Adrenal gland (tissue), 12 donors: ENCODE data around the gene SEC24D. TPM values are rescaled to one million over a fixed set of nuclear protein-coding genes. Genes with fewer than 3 reads are reported as not detected.
"Not testable (repeated sequence)": the region's sequence is repeated elsewhere in the genome, so short reads cannot be mapped to it uniquely, and the experiment has no call there.

Experiments used
- DNase-seq, 7 donors: peaks; one replicate each; pipeline ENCODE4 v3.0.0-alpha.2; 2019 to 2020
- H3K27ac ChIP-seq, 5 donors: fragments of 200-600 bp; sonication (generic) in 4 of 5; 1 replicate in 3 of 5; 2 replicates in 2 of 5; pipeline versions ENCODE4 v1.5.1 to v1.8.0; 2016 to 2020; ENCODE audit warnings: mild to moderate bottlenecking in 1 of 5
- H3K27me3 ChIP-seq: fragments of 200-600 bp; 2 replicates; pipeline ENCODE4 v1.8.0; 2021
- H3K36me3 ChIP-seq, 2 donors: fragments of 200-600 bp; replicated peaks in 1 of 2; 1 replicate in 1 of 2; 2 replicates in 1 of 2; pipeline versions ENCODE4 v1.5.1 to v1.8.0; 2018 to 2022
- H3K4me1 ChIP-seq, 2 donors: fragments of 200-600 bp; replicated peaks in 1 of 2; 1 replicate in 1 of 2; 2 replicates in 1 of 2; pipeline versions ENCODE4 v1.5.1 to v1.8.0; 2018 to 2021
- H3K4me3 ChIP-seq, 4 donors: fragments of 200-600 bp; sonication (generic) in 3 of 4; one replicate each; pipeline ENCODE4 v1.5.1; 2016 to 2018
- H3K9me3 ChIP-seq, 3 donors: fragments of 200-600 bp; sonication (generic) in 1 of 3; replicated peaks in 1 of 3; 1 replicate in 2 of 3; 2 replicates in 1 of 3; pipeline versions ENCODE4 v1.5.1 to v1.8.0; 2016 to 2021
- CTCF ChIP-seq, 6 experiments: fragments of 450-650 bp in 4 of 6; fragments of 200-600 bp in 2 of 6; sonication (generic) in 1 of 6; IDR thresholded peaks; 1 replicate in 5 of 6; 2 replicates in 1 of 6; pipeline versions ENCODE4 v1.5.1 to v1.8.0; 2016 to 2021; ENCODE audit warnings: antibody characterized with exemption in 6 of 6, mild to moderate bottlenecking in 2 of 6, moderate library complexity in 1 of 6
- POLR2A ChIP-seq, 2 donors: fragments of 450-650 bp; IDR thresholded peaks; one replicate each; pipeline ENCODE4 v1.6.1; 2017; ENCODE audit warnings: antibody characterized with exemption in 2 of 2, mild to moderate bottlenecking in 2 of 2, moderate library complexity in 1 of 2
- WGBS, 4 donors: extraction: QIAGEN DNeasy Blood & Tissue Kit in 2 of 4; methylation state at CpG; one replicate each; pipeline versions ENCODE4 v1.1.5 to v1.1.7; 2013 to 2017; 5-methylcytosine and 5-hydroxymethylcytosine counted together
- intact Hi-C, 2 donors: fragments of 100-400 bp; cut with DNase I; formaldehyde crosslinking; loops; one replicate each; pipeline versions ENCODE4 v1.14.1 to v1.15.0; 2022 to 2023
- polyA plus RNA-seq, 3 donors: library from polyadenylated mRNA; stranded (reverse); fragments of 200-250 nt in 2 of 3; fragments of 350-450 nt in 1 of 3; fragmentation: Illumina TruSeq in 1 of 3; extraction: RNeasy Lipid Tissue Mini Kit (QIAGEN cat#74804) in 1 of 3; gene quantifications; one replicate each; pipeline ENCODE4 v1.2.3, GENCODE V29; 2013 to 2014
- total RNA-seq, 9 donors: library from RNA; depleted of rRNA in 4 of 9; stranded (reverse); fragments of >200 nt in 4 of 9; fragments of 120-200 nt in 1 of 9; fragmentation: NEBNext Ultra II Directional in 1 of 9; extraction: Animal tissue kit (Norgen Biotek cat#: 25700) in 1 of 9; gene quantifications; one replicate each; pipeline versions ENCODE4 v1.1.0 to v1.2.4, GENCODE V29; 2013 to 2023
- donor health status: healthy with polysubstance abuse.
- donor health status: Bipolar disorder and iron deficiency.
- donor health status: DM: yes; HTN: yes; CAD: no.
- donor health status: DM: no; HTN: no; CAD: no.
- donor health status: DM: no; HTN: no; CAD: no.
- donor health status: DM: yes; HTN: yes; CAD: no.

The SEC24D gene
- total and polyA plus RNA-seq, 12 donors = 5.3 to 93.6 (median 33.8) TPM

GRCh38 chr4:118783887-118784286 is 52.0 kb downstream of the SEC24D start:
- 79 to 88% (median 85%) methylated on average over 5 of the region's 5 CpGs for WGBS, 4 donors
- Histone ChIP-seq H3K4me3 (no peak overlapping the region), H3K4me1 (peaks cover 0 to 4% of the 10 kb centered on the region in 2 donors), H3K9me3 (no peaks in the 10 kb centered on the region), H3K27ac (no peak overlapping the region), H3K27me3 (no peaks in the 10 kb centered on the region), H3K36me3 (peaks cover 0 to 9% of the 10 kb centered on the region in 2 donors)
- TF ChIP-seq POLR2A (IDR thresholded peaks at IDR 0.05) (no peak), CTCF (IDR thresholded peaks at IDR 0.05) (no peak)
- intact Hi-C loops = no loop called here
- DNase-seq = peak in 4 of 7 donors; percentile 17 to 38 (median 24)

GRCh38 chr4:118782886-118783285 is 53.0 kb downstream of the SEC24D start:
- intact Hi-C loops, H3K9me3 ChIP-seq, H3K36me3 ChIP-seq, H3K4me3 ChIP-seq, H3K27me3 ChIP-seq, H3K4me1 ChIP-seq, DNase-seq, H3K27ac ChIP-seq: not testable (repeated sequence)
- WGBS, 4 donors = 96 to 98% (median 97%) methylated on average over 12 to 13 of the region's 13 CpGs

GRCh38 chr4:118777649-118778048 is 58.3 kb downstream of the SEC24D start:
- H3K27ac ChIP-seq, DNase-seq, H3K4me3 ChIP-seq, H3K9me3 ChIP-seq, H3K36me3 ChIP-seq, H3K27me3 ChIP-seq: not testable (repeated sequence)
- 96 to 100% (median 99%) methylated on average over 2 of the region's 2 CpGs for WGBS, 4 donors
- intact Hi-C loops = loop anchor here in 1 of 2 donors (10.0 kb wide), 1 partner anchor 107 kb away; the partner anchor contains the start of gene SYNPO2
- H3K4me1 ChIP-seq = peaks cover 0 to 34% of the 10 kb centered on the region in 2 donors

GRCh38 chr4:118776955-118777640 is 58.8 kb downstream of the SEC24D start:
- DNase-seq, H3K27me3 ChIP-seq, H3K36me3 ChIP-seq, H3K4me3 ChIP-seq, H3K27ac ChIP-seq, H3K9me3 ChIP-seq: not testable (repeated sequence)
- H3K4me1 ChIP-seq = peaks cover 0 to 40% of the 10 kb centered on the region in 2 donors
- WGBS, 4 donors = 73 to 90% (median 86%) methylated on average over 2 of the region's 2 CpGs
- intact Hi-C loops = loop anchor here in 1 of 2 donors (10.0 kb wide), 1 partner anchor 108 kb away; the partner anchor contains the start of gene SYNPO2

GRCh38 chr4:118776157-118776954 is 59.6 kb downstream of the SEC24D start:
- 47 to 71% (median 67%) methylated on average over 1 of the region's 1 CpG for WGBS, 4 donors
- Histone ChIP-seq H3K4me3 (no peak overlapping the region), H3K27me3 (no peaks in the 10 kb centered on the region), H3K4me1 (peaks cover 0 to 45% of the 10 kb centered on the region in 2 donors), H3K36me3 (no peaks in the 10 kb centered on the region), H3K9me3 (no peaks in the 10 kb centered on the region), H3K27ac (no peak overlapping the region)
- no peak for DNase-seq
- intact Hi-C loops = loop anchor here in 1 of 2 donors (10.0 kb wide), 1 partner anchor 108 kb away; the partner anchor contains the start of gene SYNPO2
- TF ChIP-seq CTCF (IDR thresholded peaks at IDR 0.05) (no peak), POLR2A (IDR thresholded peaks at IDR 0.05) (no peak)
